GM19193 (cell line): ENCODE measurements around the gene SNX17.

Experiments
- POLR2A ChIP-seq: IDR thresholded peaks from 4 replicates; pipeline ENCODE4 v1.6.1; 2011; ENCODE audit not compliant: insufficient read depth, insufficient read length; ENCODE audit errors: extremely low read depth

Gene SNX17

GRCh38 chr2:27370026-27370815 lies at the start of gene SNX17, which contains the start of gene EIF2B4:
Gene SNX17, plus strand, starts transcription at chr2:27370616. Its CDS starts 128 bp downstream, at chr2:27370744.
Gene EIF2B4, minus strand, starts transcription at chr2:27370338. Its CDS starts 24 bp downstream, at chr2:27370314.
- TF ChIP-seq POLR2A = peak; percentile 94

DNA sequence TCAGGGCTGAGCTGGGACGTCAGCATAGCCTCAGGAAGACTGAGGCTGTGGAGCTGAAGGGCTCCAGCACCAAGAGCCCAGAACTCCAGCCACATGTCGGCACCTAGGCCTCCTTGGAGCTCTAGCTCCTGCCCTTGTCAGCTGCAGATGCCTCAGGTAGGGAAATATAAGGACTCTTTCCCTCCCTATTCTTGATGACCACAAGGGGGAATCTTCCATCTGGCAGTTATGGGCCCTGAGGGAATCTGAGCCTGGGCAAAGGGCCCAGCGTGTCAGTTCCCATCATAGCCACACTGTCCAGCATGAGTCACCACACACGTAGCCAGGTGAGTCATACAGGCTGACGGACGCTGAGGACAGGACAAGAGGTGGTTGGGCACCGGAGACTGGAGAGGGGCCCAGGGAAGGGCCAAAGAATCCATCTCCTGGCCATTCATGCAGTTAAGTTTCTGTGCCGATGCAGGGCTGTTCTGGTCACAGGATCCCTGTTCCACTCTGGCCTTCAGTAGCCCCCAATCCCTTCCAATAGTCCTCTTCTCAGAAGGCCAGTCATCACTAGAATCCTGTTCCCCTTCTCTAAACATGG lies 49.4 kb upstream of the SNX17 start:
- TF ChIP-seq POLR2A = no peak

DNA sequence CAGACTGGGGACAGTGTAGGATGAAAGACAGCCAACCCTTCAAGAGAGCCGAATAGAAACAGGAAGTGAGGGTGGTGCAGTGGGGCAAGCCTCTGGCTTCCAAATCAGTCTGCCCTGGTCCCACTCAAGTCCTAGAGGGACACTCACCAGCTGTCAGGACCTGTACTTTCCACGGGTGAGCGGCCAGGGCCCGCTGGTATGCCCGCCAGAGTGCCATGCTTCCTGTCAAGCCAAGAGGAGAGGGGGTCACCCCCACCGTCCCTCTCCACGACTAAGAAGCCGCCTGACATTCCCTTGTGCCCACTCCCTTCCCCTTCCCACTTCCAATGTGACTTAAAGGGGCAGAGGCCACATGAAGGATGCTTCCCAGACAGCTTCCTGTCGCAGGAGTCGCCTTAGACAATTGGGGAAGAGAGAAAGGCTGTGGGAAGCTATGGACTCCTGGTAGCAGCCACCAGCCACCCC lies 48.1 kb upstream of the SNX17 start:
- no peak for TF ChIP-seq POLR2A

DNA sequence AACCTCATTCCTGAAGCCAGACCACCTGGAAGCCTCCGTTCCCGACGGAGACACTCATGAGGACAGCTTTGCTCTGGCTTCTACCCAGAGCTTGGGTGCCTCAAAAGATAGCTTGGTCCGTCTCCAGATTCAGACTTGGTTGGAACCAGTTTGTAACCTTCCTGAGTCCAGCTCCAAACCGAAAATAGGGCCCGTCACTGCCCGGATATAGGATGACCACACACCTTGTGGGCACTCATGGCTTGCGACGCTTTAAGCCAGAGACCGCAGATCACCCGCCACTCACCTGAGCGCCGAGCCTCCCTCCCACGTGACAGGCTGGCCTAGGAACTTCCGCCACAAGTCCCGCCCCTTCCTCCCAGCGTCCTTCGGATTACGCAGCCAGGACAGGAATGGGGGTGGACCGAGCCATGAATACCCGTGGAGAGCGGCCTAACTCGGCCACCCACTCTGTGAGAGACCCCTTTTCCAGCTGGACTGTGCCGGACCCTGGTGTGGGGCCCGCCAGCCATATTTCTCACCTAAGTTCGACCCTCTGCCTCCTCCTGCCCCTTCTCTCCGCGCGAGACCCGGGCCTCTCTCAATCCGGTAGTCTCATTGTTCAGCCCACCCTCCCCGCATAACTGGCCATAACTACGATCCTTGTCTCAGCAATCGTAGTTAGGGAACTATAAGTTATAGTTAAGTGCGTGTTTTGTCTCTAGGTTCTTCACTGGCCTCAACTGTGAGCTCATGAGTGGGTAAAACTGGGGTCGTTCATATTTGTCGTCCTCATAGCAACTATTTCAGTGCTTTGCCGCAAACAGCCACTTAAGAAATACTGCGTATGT lies 47.4 kb upstream of the SNX17 start, which contains the start of gene MPV17:
Gene MPV17 (minus strand): TSS at position 332 of the 830 bp plus-strand sequence. CDS start 580 bp downstream, outside the sequence.
- TF ChIP-seq POLR2A = peak; percentile 92

DNA sequence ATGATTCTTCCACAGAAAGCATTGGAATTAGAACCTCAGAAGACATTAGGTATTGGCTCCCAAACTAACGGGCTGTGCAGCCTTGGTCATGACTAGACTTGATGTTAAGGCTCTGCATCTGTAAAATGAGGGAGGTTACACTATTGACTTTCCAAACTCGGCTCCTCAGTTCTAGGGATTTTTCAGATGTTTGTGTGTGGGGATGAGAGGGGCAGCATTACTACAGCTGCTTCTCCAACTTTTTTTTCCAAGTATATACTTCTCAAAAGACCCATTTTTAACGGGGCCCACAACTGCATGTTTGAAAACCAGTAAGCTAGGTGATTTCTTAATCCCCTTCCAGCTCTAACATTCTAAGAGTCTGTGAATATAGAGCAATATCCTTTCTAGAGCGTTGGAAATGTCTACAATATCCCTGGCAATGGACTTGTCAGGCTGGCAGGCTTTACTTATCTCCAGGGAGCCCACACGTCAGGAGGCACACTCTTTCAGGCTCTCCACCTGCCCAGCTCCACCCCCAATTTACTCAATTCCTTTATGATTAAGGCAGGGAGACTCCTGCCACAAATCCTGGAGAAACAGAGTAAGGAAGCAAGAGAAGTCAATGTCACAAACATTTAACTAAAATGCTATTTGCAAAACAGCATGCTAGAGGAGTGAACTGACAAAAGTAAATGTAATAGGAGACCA lies 46.7 kb upstream of the SNX17 start:
- no peak for TF ChIP-seq POLR2A

- no peak for TF ChIP-seq POLR2A
Observed at GRCh38 chr2:27324720-27325119, 45.7 kb upstream of the SNX17 start.

DNA sequence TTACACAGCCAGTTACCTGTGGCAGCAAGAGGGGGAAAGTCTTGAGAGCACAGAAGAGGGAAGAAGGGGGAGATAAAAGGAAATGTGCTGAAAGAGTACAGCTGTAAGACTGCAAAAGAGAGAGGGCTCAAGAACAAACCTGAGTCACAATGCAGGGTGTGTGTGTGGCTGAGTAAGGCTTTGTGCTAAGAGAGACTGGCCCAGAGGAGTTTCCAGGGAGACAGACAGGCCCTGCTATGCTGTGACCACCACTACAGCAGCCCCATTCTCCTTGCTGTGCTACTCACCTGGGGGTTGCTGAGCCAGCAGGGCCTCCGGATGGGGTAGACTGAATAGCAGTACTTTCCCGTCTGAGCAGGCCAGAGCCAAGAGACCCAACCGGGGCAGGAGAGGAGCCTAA lies 35.1 kb upstream of the SNX17 start:
- no peak for TF ChIP-seq POLR2A

DNA sequence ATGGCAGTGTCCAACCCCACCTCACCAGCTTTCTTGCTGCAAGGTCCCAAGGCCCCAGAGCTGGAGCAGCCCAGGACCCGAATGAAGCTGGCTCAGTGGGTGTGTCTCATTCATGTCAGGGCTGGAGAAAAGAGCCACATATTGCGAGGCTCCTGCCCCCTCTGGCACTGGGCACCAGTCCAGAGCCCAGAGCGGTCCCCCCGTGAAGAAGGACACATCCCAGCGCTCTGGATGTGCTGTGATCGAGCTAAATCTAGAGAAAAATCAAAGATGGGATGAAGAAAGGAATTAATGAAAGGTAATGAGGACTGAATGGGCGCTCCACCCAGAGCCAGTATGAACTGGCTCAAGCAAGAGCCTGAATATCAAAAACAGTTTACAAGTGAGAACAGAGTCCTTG lies 34.2 kb upstream of the SNX17 start:
- no peak for TF ChIP-seq POLR2A

- TF ChIP-seq POLR2A = no peak
Observed at GRCh38 chr2:27347641-27348040, 22.8 kb upstream of the SNX17 start.

DNA sequence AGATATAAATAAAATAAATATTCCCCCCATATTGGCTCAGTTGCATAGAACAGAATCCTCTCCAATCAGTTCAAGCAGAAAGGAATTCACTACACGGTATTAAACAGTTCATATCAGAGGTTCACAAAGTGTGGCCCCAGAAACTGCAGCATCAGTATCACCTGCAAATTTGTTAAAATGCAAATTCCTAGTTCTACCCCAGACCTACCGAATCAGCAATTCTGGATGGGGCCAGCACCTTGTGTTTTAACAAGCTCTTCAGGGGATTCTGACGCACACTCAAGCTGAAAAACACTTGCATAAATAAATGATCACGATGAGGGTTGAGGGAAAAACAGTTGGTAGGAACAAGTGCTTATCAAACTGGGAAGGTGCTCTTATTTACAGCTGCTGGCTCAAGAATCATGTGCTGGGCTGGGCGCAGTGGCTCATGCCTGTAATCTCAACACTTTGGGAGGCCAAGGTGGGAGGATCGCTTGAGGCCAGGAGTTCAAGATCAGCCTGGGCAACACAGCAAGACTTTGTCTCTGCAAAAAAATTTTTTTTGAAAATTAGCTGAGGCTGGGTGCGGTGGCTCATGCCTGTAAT lies 20.2 kb upstream of the SNX17 start:
- TF ChIP-seq POLR2A = no peak

GRCh38 chr2:27351802-27352598 lies 18.4 kb upstream of the SNX17 start:
- no peak for TF ChIP-seq POLR2A

GRCh38 chr2:27353762-27354596 lies 16.4 kb upstream of the SNX17 start:
- TF ChIP-seq POLR2A = no peak

DNA sequence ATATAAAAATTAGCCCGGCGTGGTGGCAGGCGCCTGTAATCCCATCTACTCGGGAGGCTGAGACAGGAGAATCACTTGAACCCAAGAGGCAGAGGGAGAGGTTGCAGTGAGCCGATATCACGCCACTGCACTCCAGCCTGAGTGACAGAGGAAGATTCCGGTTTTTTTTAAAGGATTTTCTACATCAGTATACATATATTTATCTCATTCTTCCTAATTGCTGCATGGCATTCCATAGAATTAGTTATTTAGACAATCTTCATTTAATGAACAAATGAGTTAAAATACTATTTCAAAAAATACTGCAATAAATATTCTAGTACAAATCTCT lies 15.9 kb upstream of the SNX17 start:
- TF ChIP-seq POLR2A = no peak

- no peak for TF ChIP-seq POLR2A
Observed at GRCh38 chr2:27356056-27356381, 14.4 kb upstream of the SNX17 start.
